Astrocyte of the spinal cord (primary cell): Measurements from ENCODE around the gene NCR3LG1.

Experiments
- DNase-seq: peaks from one replicate; pipeline ENCODE4 v3.0.0; 2011; ENCODE audit warnings: low read depth, low spot score
- H3K4me3 ChIP-seq: 2 replicates; pipeline ENCODE4 v1.5.1; 2011; ENCODE audit warnings: low read depth, mild to moderate bottlenecking, low read length, moderate library complexity
- CTCF ChIP-seq: IDR thresholded peaks from 2 replicates; pipeline ENCODE4 v1.5.1; 2012; ENCODE audit warnings: low read depth, mild to moderate bottlenecking, low read length, inconsistent platforms
- in situ Hi-C: cut with HindIII; loops from 2 replicates; pipeline ENCODE4 v1.10.0; 2017; ENCODE audit warnings: low sequenced_read_pairs

The NCR3LG1 gene

GRCh38 chr11:17391493-17392355, 40.1 kb downstream of the NCR3LG1 start:
- DNase-seq, result no peak
- TF ChIP-seq CTCF, result no peak
- H3K4me3 ChIP-seq, result no peak overlapping the region
- in situ Hi-C loops, result no loop called here

- in situ Hi-C loops, result no loop called here
- TF ChIP-seq CTCF, result no peak
- no peak overlapping the region for H3K4me3 ChIP-seq
- no peak for DNase-seq
These were observed 41.3 kb downstream of the NCR3LG1 start for GRCh38 chr11:17392872-17393271.

GRCh38 chr11:17393472-17393871, 41.9 kb downstream of the NCR3LG1 start:
- no peak for DNase-seq
- in situ Hi-C loops, result no loop called here
- TF ChIP-seq CTCF, result no peak
- no peak overlapping the region for H3K4me3 ChIP-seq

GRCh38 chr11:17394743-17395390, 43.3 kb downstream of the NCR3LG1 start:
- in situ Hi-C loops, result no loop called here
- DNase-seq, result no peak
- no peak for TF ChIP-seq CTCF
- H3K4me3 ChIP-seq, result no peak overlapping the region

GRCh38 chr11:17395554-17395961, 44.0 kb downstream of the NCR3LG1 start:
- H3K4me3 ChIP-seq, result no peak overlapping the region
- no peak for TF ChIP-seq CTCF
- in situ Hi-C loops, result no loop called here
- DNase-seq, result no peak

- in situ Hi-C loops, result no loop called here
- no peak for TF ChIP-seq CTCF
- no peak overlapping the region for H3K4me3 ChIP-seq
- no peak for DNase-seq
These were observed 44.4 kb downstream of the NCR3LG1 start for GRCh38 chr11:17395978-17396377.
